Measurements from ENCODE around the gene WDR35. TPM values are rescaled to one million over a fixed set of nuclear protein-coding genes. Genes with fewer than 3 reads are reported as not detected.
A peak's percentile ranks its signal among the peaks of the same experiment; 100 is the strongest.

WDR35 gene
- total and polyA plus RNA-seq, 2 donors from 2014 or later = 6.0 to 21.2 TPM

- TF ChIP-seq CTCF (IDR thresholded peaks at IDR 0.05; ENCODE audit: borderline replicate concordance, extremely low read depth, insufficient read depth) = no peak
- Histone ChIP-seq H3K9me3 (ENCODE audit: control insufficient read depth in 2 of 3, insufficient read depth in 1 of 3, low read length in 3 of 3) (no peaks in the 10 kb centered on the region), H3K36me3 (ENCODE audit: control insufficient read depth in 2 of 3, insufficient read depth in 3 of 3, low read length in 3 of 3) (no peaks in the 10 kb centered on the region), H3K27me3 (ENCODE audit: control insufficient read depth, insufficient read depth, low read length) (no peaks in the 10 kb centered on the region), H3K4me1 (ENCODE audit: control insufficient read depth in 2 of 3, insufficient read depth in 2 of 3, low read depth in 1 of 3, low read length in 3 of 3) (peaks cover 0 to 4% (median 0%) of the 10 kb centered on the region in 3 donors), H3K9ac (ENCODE audit: low read length in 3 of 3) (no peak overlapping the region), H3K27ac (ENCODE audit: low read depth in 2 of 2, low read length in 2 of 2) (no peak overlapping the region), H3K4me3 (ENCODE audit: low read length in 3 of 3) (no peak overlapping the region)
- no peak for FAIRE-seq
- intact Hi-C loops (cut with DNase I) = loop anchor here (5.0 to 10.0 kb wide), 2 partner anchors 500 to 1342 kb away; no protein-coding TSS in a partner anchor
- DNase-seq = no peak
These were observed 125.5 kb downstream of the WDR35 start for GRCh38 chr2:19864381-19864780.

- H3K27ac ChIP-seq (ENCODE audit: low read depth in 2 of 2, low read length in 2 of 2) = peak overlapping the region in 1 of 2 donors; percentile 16
- FAIRE-seq (no peak), DNase-seq (peak; percentile 72 to 89 (median 76))
- H3K36me3 ChIP-seq (ENCODE audit: control insufficient read depth in 2 of 3, insufficient read depth in 3 of 3, low read length in 3 of 3) = no peaks in the 10 kb centered on the region
- no peak overlapping the region for H3K9ac ChIP-seq (ENCODE audit: low read length in 3 of 3)
- peak overlapping the region in 2 of 3 donors; percentile 42 to 48 for H3K4me3 ChIP-seq (ENCODE audit: low read length in 3 of 3)
- intact Hi-C loops (cut with DNase I) = loop anchor here (5.0 to 10.0 kb wide), 2 partner anchors 499 to 1341 kb away; no protein-coding TSS in a partner anchor
- TF ChIP-seq CTCF (IDR thresholded peaks at IDR 0.05; ENCODE audit: borderline replicate concordance, extremely low read depth, insufficient read depth) = peak; percentile 93
- no peaks in the 10 kb centered on the region for H3K27me3 ChIP-seq (ENCODE audit: control insufficient read depth, insufficient read depth, low read length)
- peaks cover 0 to 4% (median 0%) of the 10 kb centered on the region in 3 donors for H3K4me1 ChIP-seq (ENCODE audit: control insufficient read depth in 2 of 3, insufficient read depth in 2 of 3, low read depth in 1 of 3, low read length in 3 of 3)
- H3K9me3 ChIP-seq (ENCODE audit: control insufficient read depth in 2 of 3, insufficient read depth in 1 of 3, low read length in 3 of 3) = no peaks in the 10 kb centered on the region
These were observed 126.4 kb downstream of the WDR35 start for GRCh38 chr2:19863303-19864041.

GRCh38 chr2:19861813-19862212 is 128.1 kb downstream of the WDR35 start:
- H3K4me1 ChIP-seq (ENCODE audit: control insufficient read depth in 2 of 3, insufficient read depth in 2 of 3, low read depth in 1 of 3, low read length in 3 of 3) = peaks cover 0 to 6% (median 4%) of the 10 kb centered on the region in 3 donors
- DNase-seq (no peak), FAIRE-seq (no peak)
- intact Hi-C loops (cut with DNase I) = loop anchor here (5.0 to 10.0 kb wide), 2 partner anchors 497 to 1340 kb away; no protein-coding TSS in a partner anchor
- no peak overlapping the region for H3K27ac ChIP-seq (ENCODE audit: low read depth in 2 of 2, low read length in 2 of 2)
- no peak overlapping the region for H3K9ac ChIP-seq (ENCODE audit: low read length in 3 of 3)
- TF ChIP-seq CTCF (IDR thresholded peaks at IDR 0.05; ENCODE audit: borderline replicate concordance, extremely low read depth, insufficient read depth) = no peak
- H3K9me3 ChIP-seq (ENCODE audit: control insufficient read depth in 2 of 3, insufficient read depth in 1 of 3, low read length in 3 of 3) = no peaks in the 10 kb centered on the region
- H3K4me3 ChIP-seq (ENCODE audit: low read length in 3 of 3) = no peak overlapping the region
- H3K27me3 ChIP-seq (ENCODE audit: control insufficient read depth, insufficient read depth, low read length) = no peaks in the 10 kb centered on the region
- H3K36me3 ChIP-seq (ENCODE audit: control insufficient read depth in 2 of 3, insufficient read depth in 3 of 3, low read length in 3 of 3) = no peaks in the 10 kb centered on the region

Other genes with a start within 250 kb of the WDR35 start
- gene TTC32, start 88.1 kb downstream of the WDR35 start, total RNA-seq = 17.7 TPM
- 8.6 TPM for gene TTC32, start 88.1 kb downstream of the WDR35 start, polyA plus RNA-seq (ENCODE audit: insufficient read depth, low read depth, low replicate concordance)
- gene MATN3, start 22.6 kb upstream of the WDR35 start, total RNA-seq = 5.0 TPM
- gene MATN3, start 22.6 kb upstream of the WDR35 start, polyA plus RNA-seq (ENCODE audit: insufficient read depth, low read depth, low replicate concordance) = 2.3 TPM
- gene LAPTM4A, start 61.5 kb upstream of the WDR35 start, total RNA-seq = 330 TPM
- 365 TPM for gene LAPTM4A, start 61.5 kb upstream of the WDR35 start, polyA plus RNA-seq (ENCODE audit: insufficient read depth, low read depth, low replicate concordance)
- 266 TPM for gene SDC1, start 235.0 kb upstream of the WDR35 start, total RNA-seq
- gene SDC1, start 235.0 kb upstream of the WDR35 start, polyA plus RNA-seq (ENCODE audit: insufficient read depth, low read depth, low replicate concordance) = 206 TPM